Mammary epithelial cell (primary cell): ENCODE data around the gene ZBED5.

ENCODE experiments used
- EZH2 ChIP-seq: IDR thresholded peaks from 2 replicates; pipeline ENCODE4 v1.6.1; 2012; ENCODE audit warnings: low read length, inconsistent platforms, borderline replicate concordance
- TF ChIP-seq, protein P1 (sequence below), 2 donors: IDR thresholded peaks in 1 of 2; conservative IDR thresholded peaks in 1 of 2; 2 replicates each; pipeline ENCODE4 v1.5.1; 2011 to 2012; ENCODE audit warnings: inconsistent platforms in 2 of 2, low read length in 2 of 2, mild to moderate bottlenecking in 2 of 2, control low read depth in 1 of 2, low read depth in 1 of 2; ENCODE audit not compliant: insufficient read depth in 1 of 2; ENCODE audit errors: extremely low read depth in 1 of 2

GRCh38 chr11:10895285-10895684, 37.4 kb upstream of the ZBED5 start:
- TF ChIP-seq, protein P1, sequence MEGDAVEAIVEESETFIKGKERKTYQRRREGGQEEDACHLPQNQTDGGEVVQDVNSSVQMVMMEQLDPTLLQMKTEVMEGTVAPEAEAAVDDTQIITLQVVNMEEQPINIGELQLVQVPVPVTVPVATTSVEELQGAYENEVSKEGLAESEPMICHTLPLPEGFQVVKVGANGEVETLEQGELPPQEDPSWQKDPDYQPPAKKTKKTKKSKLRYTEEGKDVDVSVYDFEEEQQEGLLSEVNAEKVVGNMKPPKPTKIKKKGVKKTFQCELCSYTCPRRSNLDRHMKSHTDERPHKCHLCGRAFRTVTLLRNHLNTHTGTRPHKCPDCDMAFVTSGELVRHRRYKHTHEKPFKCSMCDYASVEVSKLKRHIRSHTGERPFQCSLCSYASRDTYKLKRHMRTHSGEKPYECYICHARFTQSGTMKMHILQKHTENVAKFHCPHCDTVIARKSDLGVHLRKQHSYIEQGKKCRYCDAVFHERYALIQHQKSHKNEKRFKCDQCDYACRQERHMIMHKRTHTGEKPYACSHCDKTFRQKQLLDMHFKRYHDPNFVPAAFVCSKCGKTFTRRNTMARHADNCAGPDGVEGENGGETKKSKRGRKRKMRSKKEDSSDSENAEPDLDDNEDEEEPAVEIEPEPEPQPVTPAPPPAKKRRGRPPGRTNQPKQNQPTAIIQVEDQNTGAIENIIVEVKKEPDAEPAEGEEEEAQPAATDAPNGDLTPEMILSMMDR (conservative IDR thresholded peaks at IDR 0.05 in 1 of 2, IDR thresholded peaks at IDR 0.05 in 1 of 2; ENCODE audit: extremely low read depth in 1 of 2, insufficient read depth in 1 of 2, low read depth in 1 of 2, low read length in 2 of 2): no peak
- TF ChIP-seq EZH2: no peak
